Measurements from ENCODE around the gene SMPDL3A. TPM values are rescaled to one million over a fixed set of nuclear protein-coding genes. Genes with fewer than 3 reads are reported as not detected.

Gene SMPDL3A
- total and polyA plus RNA-seq, 2 of the 13 experiments (the other 11 are each of a cell fraction or from before 2014, with no cell fraction given): 7.8 to 17.3 TPM

GRCh38 chr6:122833021-122833491 is 44.0 kb downstream of the SMPDL3A start:
- Histone ChIP-seq H3K36me3 (replicated peaks in 1 of 2; ENCODE audit: control insufficient read depth in 1 of 2, insufficient read depth in 2 of 2, low read length in 2 of 2) (no peaks in the 10 kb centered on the region), H3K9me3 (ENCODE audit: low read length) (no peaks in the 10 kb centered on the region), H3K4me3 (replicated peaks in 1 of 3; ENCODE audit: insufficient read depth in 1 of 3, low read depth in 2 of 3, low read length in 3 of 3) (no peak overlapping the region), H3K4me1 (ENCODE audit: insufficient read depth, low read length) (no peaks in the 10 kb centered on the region), H3K9ac (ENCODE audit: insufficient read depth, low read depth, low read length) (no peak overlapping the region), H4K20me1 (ENCODE audit: insufficient read depth, low read length) (no peaks in the 10 kb centered on the region), H3K27ac (ENCODE audit: extremely low read length, insufficient read depth, low read length) (no peak overlapping the region), H3K27me3 (ENCODE audit: control insufficient read depth in 1 of 2, insufficient read depth in 2 of 2, low read length in 2 of 2) (peaks cover 0 to 9% of the 10 kb centered on the region in 2 experiments; a peak in 1 of 5 replicates), H3K4me2 (ENCODE audit: low read depth, low read length) (no peak overlapping the region), H3K79me2 (ENCODE audit: insufficient read depth, low read length) (no peaks in the 10 kb centered on the region), H2AFZ (ENCODE audit: low read length) (no peak overlapping the region)
- CTCF ChIA-PET (ENCODE audit: low intra/inter-chr PET ratio, low total read pairs): no interaction called here
- FAIRE-seq: no peak
- intact Hi-C loops (cut with micrococcal nuclease; ENCODE audit: unreplicated experiment) (loop anchor here (10.0 kb wide), 1 partner anchor 218 kb away; the partner anchor contains the start of gene PKIB), in situ Hi-C loops (cut with HindIII; ENCODE audit: extremely low pct_ligation_motif_present, low pct_unique_long_range_greater_than_20kb) (loop anchor here (25.0 kb wide), 1 partner anchor 346 kb away; no protein-coding TSS in a partner anchor)
- DNase-seq (ENCODE audit: low spot score): no peak
- no peak for ATAC-seq
- BruUV-seq (replicated peaks): no TSS peak
- POLR2A ChIA-PET: no interaction called here
- TF ChIP-seq ONECUT2 (CRISPR knock-in tag; IDR thresholded peaks at IDR 0.05): no peak
- TF ChIP-seq KDM5B (CRISPR knock-in tag; IDR thresholded peaks at IDR 0.05; ENCODE audit: borderline replicate concordance): no peak
- no peak for TF ChIP-seq CCDC6 (CRISPR knock-in tag; IDR thresholded peaks at IDR 0.05)
- TF ChIP-seq SIX1 (CRISPR knock-in tag; IDR thresholded peaks at IDR 0.05; ENCODE audit: borderline replicate concordance): no peak
- no peak for TF ChIP-seq ZNF629 (CRISPR knock-in tag; conservative IDR thresholded peaks at IDR 0.05)
- no peak for TF ChIP-seq ZNF749 (CRISPR knock-in tag; IDR thresholded peaks at IDR 0.05; ENCODE audit: borderline replicate concordance)
- TF ChIP-seq RXRB (CRISPR knock-in tag; IDR thresholded peaks at IDR 0.05; ENCODE audit: borderline replicate concordance): no peak
- no peak for TF ChIP-seq NAIF1 (CRISPR knock-in tag; IDR thresholded peaks at IDR 0.05; ENCODE audit: borderline replicate concordance)
- TF ChIP-seq, protein P1, sequence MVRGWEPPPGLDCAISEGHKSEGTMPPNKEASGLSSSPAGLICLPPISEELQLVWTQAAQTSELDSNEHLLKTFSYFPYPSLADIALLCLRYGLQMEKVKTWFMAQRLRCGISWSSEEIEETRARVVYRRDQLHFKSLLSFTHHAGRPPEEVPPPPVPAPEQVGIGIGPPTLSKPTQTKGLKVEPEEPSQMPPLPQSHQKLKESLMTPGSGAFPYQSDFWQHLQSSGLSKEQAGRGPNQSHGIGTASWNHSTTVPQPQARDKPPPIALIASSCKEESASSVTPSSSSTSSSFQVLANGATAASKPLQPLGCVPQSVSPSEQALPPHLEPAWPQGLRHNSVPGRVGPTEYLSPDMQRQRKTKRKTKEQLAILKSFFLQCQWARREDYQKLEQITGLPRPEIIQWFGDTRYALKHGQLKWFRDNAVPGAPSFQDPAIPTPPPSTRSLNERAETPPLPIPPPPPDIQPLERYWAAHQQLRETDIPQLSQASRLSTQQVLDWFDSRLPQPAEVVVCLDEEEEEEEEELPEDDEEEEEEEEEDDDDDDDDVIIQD (CRISPR knock-in tag; IDR thresholded peaks at IDR 0.05; ENCODE audit: low read depth): no peak
- TF ChIP-seq HES4 (CRISPR knock-in tag; IDR thresholded peaks at IDR 0.05; ENCODE audit: borderline replicate concordance): no peak
- TF ChIP-seq GTF3A (CRISPR knock-in tag; conservative IDR thresholded peaks at IDR 0.05): no peak
- no peak for TF ChIP-seq KDM5A (IDR thresholded peaks at IDR 0.05; ENCODE audit: borderline replicate concordance, low read length)
- TF ChIP-seq PLRG1 (conservative IDR thresholded peaks at IDR 0.05): no peak
- no peak for TF ChIP-seq IRF1 (CRISPR knock-in tag; IDR thresholded peaks at IDR 0.05; ENCODE audit: low read depth)
- 53% methylated on average over 7 of the region's 7 CpGs for WGBS (ENCODE audit: low lambda C conversion rate)
